Stimulated activated CD4-positive, alpha-beta T cell treated with anti-CD3 and anti-CD28 coated beads, Interleukin-15, amount 100 ng/mL, for 24 hours (primary cell): ENCODE results near the gene ZNF518A.
"Not testable (repeated sequence)": the region's sequence is repeated elsewhere in the genome, so short reads cannot be mapped to it uniquely, and the experiment has no call there.

ENCODE experiments used
- DNase-seq: peaks from one replicate; pipeline ENCODE4 v3.0.0-alpha.2; 2020

Gene ZNF518A

GRCh38 chr10:96133135-96133534, 3.0 kb downstream of the ZNF518A start:
- DNase-seq = no peak

GRCh38 chr10:96136810-96137209, 6.7 kb downstream of the ZNF518A start:
- DNase-seq = no peak

GRCh38 chr10:96137567-96137966, 7.5 kb downstream of the ZNF518A start:
- no peak for DNase-seq

- DNase-seq = no peak
Observed at GRCh38 chr10:96138102-96138501, 8.0 kb downstream of the ZNF518A start.

GRCh38 chr10:96152437-96152836, 22.3 kb downstream of the ZNF518A start:
- DNase-seq = no peak

- DNase-seq = no peak
Observed at GRCh38 chr10:96153070-96153469, 23.0 kb downstream of the ZNF518A start.

GRCh38 chr10:96165726-96166125, 35.6 kb downstream of the ZNF518A start:
- no peak for DNase-seq

- no peak for DNase-seq
Observed at GRCh38 chr10:96168546-96168945, 38.4 kb downstream of the ZNF518A start.

- no peak for DNase-seq
Observed at GRCh38 chr10:96170230-96170629, 40.1 kb downstream of the ZNF518A start.

- DNase-seq = no peak
Observed at GRCh38 chr10:96172666-96173065, 42.6 kb downstream of the ZNF518A start.

- DNase-seq = no peak
Observed at GRCh38 chr10:96176985-96177384, 46.9 kb downstream of the ZNF518A start.

GRCh38 chr10:96188421-96188820, 58.3 kb downstream of the ZNF518A start:
- no peak for DNase-seq

- DNase-seq = no peak
Observed at GRCh38 chr10:96188916-96189315, 58.8 kb downstream of the ZNF518A start.

GRCh38 chr10:96189505-96189904, 59.4 kb downstream of the ZNF518A start:
- not testable (repeated sequence) for DNase-seq

- no peak for DNase-seq
Observed at GRCh38 chr10:96201525-96201924, 71.4 kb downstream of the ZNF518A start.

- no peak for DNase-seq
Observed at GRCh38 chr10:96205580-96205979, 75.5 kb downstream of the ZNF518A start.

- no peak for DNase-seq
Observed at GRCh38 chr10:96208271-96208670, 78.2 kb downstream of the ZNF518A start.

- DNase-seq = no peak
Observed at GRCh38 chr10:96208946-96209345, 78.8 kb downstream of the ZNF518A start.

- no peak for DNase-seq
Observed at GRCh38 chr10:96211764-96212163, 81.7 kb downstream of the ZNF518A start.

- no peak for DNase-seq
Observed at GRCh38 chr10:96212911-96213310, 82.8 kb downstream of the ZNF518A start.
